Measurements from ENCODE around the gene ANAPC2. TPM values are rescaled to one million over a fixed set of nuclear protein-coding genes. Genes with fewer than 3 reads are reported as not detected.
A peak's percentile ranks its signal among the peaks of the same experiment; 100 is the strongest.

ANAPC2 gene
- total RNA-seq, 1 experiment from 2014 or later: 16.8 TPM

GRCh38 chr9:137130176-137130755 lies 58.1 kb downstream of the ANAPC2 start:
- peaks cover 25% of the 10 kb centered on the region for H3K4me1 ChIP-seq (ENCODE audit: low read length)
- peaks cover 38% of the 10 kb centered on the region for H3K79me2 ChIP-seq (ENCODE audit: low read length)
- H3K9me3 ChIP-seq (ENCODE audit: low read length): no peaks in the 10 kb centered on the region
- peak overlapping the region; percentile 68 for H3K4me2 ChIP-seq (ENCODE audit: low read depth, low read length, poor library complexity, severe bottlenecking)
- H3K27me3 ChIP-seq (ENCODE audit: low read length): no peaks in the 10 kb centered on the region
- DNase-seq: peak; percentile 39
- H3K9ac ChIP-seq (ENCODE audit: low read length): peak overlapping the region; percentile 97
- H3K36me3 ChIP-seq (ENCODE audit: insufficient read depth, low read length): no peaks in the 10 kb centered on the region
- H3K27ac ChIP-seq (ENCODE audit: low read length): peak overlapping the region; percentile 88; the same call in 1 of the 2 replicates
- H4K20me1 ChIP-seq (ENCODE audit: insufficient read depth, low read depth, low read length): no peaks in the 10 kb centered on the region
- no peaks in the 10 kb centered on the region for H3K9me2 ChIP-seq (replicated peaks; ENCODE audit: insufficient read depth, low read length)
- peak overlapping the region; percentile 81; the same call in 1 of the 2 replicates for H2AFZ ChIP-seq (ENCODE audit: low read length)
- H3K4me3 ChIP-seq (ENCODE audit: low read length): peak overlapping the region; percentile 79

- no peaks in the 10 kb centered on the region for H3K9me3 ChIP-seq (ENCODE audit: low read length)
- H3K27ac ChIP-seq (ENCODE audit: low read length): peak overlapping the region; percentile 88
- peak overlapping the region; percentile 68 for H3K4me2 ChIP-seq (ENCODE audit: low read depth, low read length, poor library complexity, severe bottlenecking)
- H4K20me1 ChIP-seq (ENCODE audit: insufficient read depth, low read depth, low read length): no peaks in the 10 kb centered on the region
- H3K9ac ChIP-seq (ENCODE audit: low read length): peak overlapping the region; percentile 97
- H2AFZ ChIP-seq (ENCODE audit: low read length): peak overlapping the region; percentile 81; the same call in 1 of the 2 replicates
- H3K9me2 ChIP-seq (replicated peaks; ENCODE audit: insufficient read depth, low read length): no peaks in the 10 kb centered on the region
- peaks cover 25% of the 10 kb centered on the region for H3K4me1 ChIP-seq (ENCODE audit: low read length)
- H3K36me3 ChIP-seq (ENCODE audit: insufficient read depth, low read length): no peaks in the 10 kb centered on the region
- peak; percentile 98 for DNase-seq
- no peaks in the 10 kb centered on the region for H3K27me3 ChIP-seq (ENCODE audit: low read length)
- H3K4me3 ChIP-seq (ENCODE audit: low read length): peak overlapping the region; percentile 79
- H3K79me2 ChIP-seq (ENCODE audit: low read length): peaks cover 38% of the 10 kb centered on the region
Measured at GRCh38 chr9:137129456-137130175, 58.7 kb downstream of the ANAPC2 start.

- H3K79me2 ChIP-seq (ENCODE audit: low read length): peaks cover 38% of the 10 kb centered on the region
- H4K20me1 ChIP-seq (ENCODE audit: insufficient read depth, low read depth, low read length): no peaks in the 10 kb centered on the region
- H2AFZ ChIP-seq (ENCODE audit: low read length): peak overlapping the region; percentile 81; the same call in 1 of the 2 replicates
- DNase-seq: peak; percentile 72
- H3K4me3 ChIP-seq (ENCODE audit: low read length): peak overlapping the region; percentile 79
- peaks cover 25% of the 10 kb centered on the region for H3K4me1 ChIP-seq (ENCODE audit: low read length)
- no peaks in the 10 kb centered on the region for H3K9me2 ChIP-seq (replicated peaks; ENCODE audit: insufficient read depth, low read length)
- no peaks in the 10 kb centered on the region for H3K9me3 ChIP-seq (ENCODE audit: low read length)
- H3K9ac ChIP-seq (ENCODE audit: low read length): peak overlapping the region; percentile 97
- H3K36me3 ChIP-seq (ENCODE audit: insufficient read depth, low read length): no peaks in the 10 kb centered on the region
- H3K4me2 ChIP-seq (ENCODE audit: low read depth, low read length, poor library complexity, severe bottlenecking): peak overlapping the region; percentile 68
- H3K27ac ChIP-seq (ENCODE audit: low read length): peak overlapping the region; percentile 88
- no peaks in the 10 kb centered on the region for H3K27me3 ChIP-seq (ENCODE audit: low read length)
Measured at GRCh38 chr9:137128862-137129455, 59.4 kb downstream of the ANAPC2 start.

GRCh38 chr9:137128158-137128861 lies 60.0 kb downstream of the ANAPC2 start:
- peak overlapping the region; percentile 68 for H3K4me2 ChIP-seq (ENCODE audit: low read depth, low read length, poor library complexity, severe bottlenecking)
- no peaks in the 10 kb centered on the region for H4K20me1 ChIP-seq (ENCODE audit: insufficient read depth, low read depth, low read length)
- H3K9me3 ChIP-seq (ENCODE audit: low read length): no peaks in the 10 kb centered on the region
- peaks cover 32% of the 10 kb centered on the region for H3K4me1 ChIP-seq (ENCODE audit: low read length)
- no peaks in the 10 kb centered on the region for H3K9me2 ChIP-seq (replicated peaks; ENCODE audit: insufficient read depth, low read length)
- peak overlapping the region; percentile 97 for H3K9ac ChIP-seq (ENCODE audit: low read length)
- peak; percentile 74 for DNase-seq
- peaks cover 38% of the 10 kb centered on the region for H3K79me2 ChIP-seq (ENCODE audit: low read length)
- H3K36me3 ChIP-seq (ENCODE audit: insufficient read depth, low read length): no peaks in the 10 kb centered on the region
- H2AFZ ChIP-seq (ENCODE audit: low read length): no peak overlapping the region
- H3K27ac ChIP-seq (ENCODE audit: low read length): peak overlapping the region; percentile 88
- no peaks in the 10 kb centered on the region for H3K27me3 ChIP-seq (ENCODE audit: low read length)
- peak overlapping the region; percentile 79 for H3K4me3 ChIP-seq (ENCODE audit: low read length)

- Histone ChIP-seq H3K9ac (ENCODE audit: low read length) (peak overlapping the region; percentile 97), H3K79me2 (ENCODE audit: low read length) (peaks cover 38% of the 10 kb centered on the region), H3K4me3 (ENCODE audit: low read length) (peak overlapping the region; percentile 79), H2AFZ (ENCODE audit: low read length) (no peak overlapping the region; the same call in 1 of the 2 replicates), H4K20me1 (ENCODE audit: insufficient read depth, low read depth, low read length) (no peaks in the 10 kb centered on the region), H3K27me3 (ENCODE audit: low read length) (no peaks in the 10 kb centered on the region), H3K9me2 (replicated peaks; ENCODE audit: insufficient read depth, low read length) (no peaks in the 10 kb centered on the region), H3K4me1 (ENCODE audit: low read length) (peaks cover 40% of the 10 kb centered on the region), H3K4me2 (ENCODE audit: low read depth, low read length, poor library complexity, severe bottlenecking) (peak overlapping the region; percentile 68), H3K36me3 (ENCODE audit: insufficient read depth, low read length) (no peaks in the 10 kb centered on the region), H3K27ac (ENCODE audit: low read length) (peak overlapping the region; percentile 88), H3K9me3 (ENCODE audit: low read length) (no peaks in the 10 kb centered on the region)
- DNase-seq: peak; percentile 93
Measured at GRCh38 chr9:137127301-137128157, 60.8 kb downstream of the ANAPC2 start.

- peaks cover 38% of the 10 kb centered on the region for H3K79me2 ChIP-seq (ENCODE audit: low read length)
- H3K9ac ChIP-seq (ENCODE audit: low read length): peak overlapping the region; percentile 97
- no peaks in the 10 kb centered on the region for H3K9me2 ChIP-seq (replicated peaks; ENCODE audit: insufficient read depth, low read length)
- H4K20me1 ChIP-seq (ENCODE audit: insufficient read depth, low read depth, low read length): no peaks in the 10 kb centered on the region
- H3K9me3 ChIP-seq (ENCODE audit: low read length): no peaks in the 10 kb centered on the region
- H3K27ac ChIP-seq (ENCODE audit: low read length): peak overlapping the region; percentile 88
- H3K36me3 ChIP-seq (ENCODE audit: insufficient read depth, low read length): no peaks in the 10 kb centered on the region
- H2AFZ ChIP-seq (ENCODE audit: low read length): no peak overlapping the region
- DNase-seq: peak; percentile 63
- H3K27me3 ChIP-seq (ENCODE audit: low read length): no peaks in the 10 kb centered on the region
- peak overlapping the region; percentile 68 for H3K4me2 ChIP-seq (ENCODE audit: low read depth, low read length, poor library complexity, severe bottlenecking)
- H3K4me3 ChIP-seq (ENCODE audit: low read length): peak overlapping the region; percentile 79
- H3K4me1 ChIP-seq (ENCODE audit: low read length): peaks cover 47% of the 10 kb centered on the region
Measured at GRCh38 chr9:137126786-137127185, 61.6 kb downstream of the ANAPC2 start.

All from Karpas-422 (cell line).